Testis (tissue), 2 donors: Measurements from ENCODE around the gene CHST12.

ENCODE experiments used
- POLR2A ChIP-seq: fragments of 450-650 bp; IDR thresholded peaks from one replicate; pipeline ENCODE4 v1.6.1; 2017; ENCODE audit warnings: antibody characterized with exemption, mild to moderate bottlenecking, moderate library complexity
- TF ChIP-seq, protein P1 (sequence below), 3 experiments: fragments of 450-650 bp in 2 of 3; fragments of 200-600 bp in 1 of 3; sonication (generic) in 1 of 3; IDR thresholded peaks; one replicate each; pipeline ENCODE4 v1.5.1; 2016 to 2019; ENCODE audit warnings: antibody characterized with exemption in 3 of 3, mild to moderate bottlenecking in 2 of 3, moderate library complexity in 1 of 3

DNA sequence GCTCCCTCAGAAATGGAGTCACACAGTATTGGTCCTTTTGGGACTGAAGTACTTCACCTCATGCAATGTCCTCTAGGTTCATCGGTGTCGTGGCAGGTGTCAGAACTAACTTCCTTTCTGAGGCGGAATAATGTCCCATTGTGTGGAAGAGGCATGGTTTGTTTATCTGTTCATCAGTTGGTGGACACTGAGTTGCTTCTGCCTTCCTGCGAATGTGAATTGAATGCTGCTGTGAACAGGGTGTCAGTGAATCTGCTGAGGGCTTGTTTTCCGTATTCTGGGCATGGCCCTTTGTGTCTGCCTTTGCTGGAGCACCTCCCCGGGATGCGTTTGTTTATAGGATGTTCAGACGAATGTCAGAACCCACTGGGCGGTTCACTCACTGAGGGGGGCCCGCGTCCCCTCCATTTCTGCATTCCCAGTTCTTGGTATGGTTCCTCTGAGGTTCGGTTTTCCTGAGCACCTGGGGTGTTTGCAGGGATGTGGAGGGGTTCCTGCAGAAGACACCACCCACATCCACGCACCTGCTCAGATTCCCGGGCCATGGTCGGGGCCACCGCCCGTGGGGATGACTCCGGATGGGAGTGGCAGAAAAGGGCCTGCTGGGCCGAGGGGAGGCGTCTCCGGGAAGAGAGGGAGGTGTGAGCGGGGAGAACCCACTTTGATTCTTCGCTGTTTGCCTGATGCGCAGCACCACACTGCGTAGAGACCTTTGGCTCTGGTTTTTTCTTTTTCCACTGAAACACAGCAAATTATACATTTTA lies 33.1 kb downstream of the CHST12 start:
- TF ChIP-seq, protein P1, sequence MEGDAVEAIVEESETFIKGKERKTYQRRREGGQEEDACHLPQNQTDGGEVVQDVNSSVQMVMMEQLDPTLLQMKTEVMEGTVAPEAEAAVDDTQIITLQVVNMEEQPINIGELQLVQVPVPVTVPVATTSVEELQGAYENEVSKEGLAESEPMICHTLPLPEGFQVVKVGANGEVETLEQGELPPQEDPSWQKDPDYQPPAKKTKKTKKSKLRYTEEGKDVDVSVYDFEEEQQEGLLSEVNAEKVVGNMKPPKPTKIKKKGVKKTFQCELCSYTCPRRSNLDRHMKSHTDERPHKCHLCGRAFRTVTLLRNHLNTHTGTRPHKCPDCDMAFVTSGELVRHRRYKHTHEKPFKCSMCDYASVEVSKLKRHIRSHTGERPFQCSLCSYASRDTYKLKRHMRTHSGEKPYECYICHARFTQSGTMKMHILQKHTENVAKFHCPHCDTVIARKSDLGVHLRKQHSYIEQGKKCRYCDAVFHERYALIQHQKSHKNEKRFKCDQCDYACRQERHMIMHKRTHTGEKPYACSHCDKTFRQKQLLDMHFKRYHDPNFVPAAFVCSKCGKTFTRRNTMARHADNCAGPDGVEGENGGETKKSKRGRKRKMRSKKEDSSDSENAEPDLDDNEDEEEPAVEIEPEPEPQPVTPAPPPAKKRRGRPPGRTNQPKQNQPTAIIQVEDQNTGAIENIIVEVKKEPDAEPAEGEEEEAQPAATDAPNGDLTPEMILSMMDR (IDR thresholded peaks at IDR 0.05): no peak
- TF ChIP-seq POLR2A: no peak
